Measurements from ENCODE around the gene MFRP. TPM values are rescaled to one million over a fixed set of nuclear protein-coding genes. Genes with fewer than 3 reads are reported as not detected.
A peak's percentile ranks its signal among the peaks of the same experiment; 100 is the strongest.

The MFRP gene
- total RNA-seq, 2 experiments from 2014 or later: not detected

DNA sequence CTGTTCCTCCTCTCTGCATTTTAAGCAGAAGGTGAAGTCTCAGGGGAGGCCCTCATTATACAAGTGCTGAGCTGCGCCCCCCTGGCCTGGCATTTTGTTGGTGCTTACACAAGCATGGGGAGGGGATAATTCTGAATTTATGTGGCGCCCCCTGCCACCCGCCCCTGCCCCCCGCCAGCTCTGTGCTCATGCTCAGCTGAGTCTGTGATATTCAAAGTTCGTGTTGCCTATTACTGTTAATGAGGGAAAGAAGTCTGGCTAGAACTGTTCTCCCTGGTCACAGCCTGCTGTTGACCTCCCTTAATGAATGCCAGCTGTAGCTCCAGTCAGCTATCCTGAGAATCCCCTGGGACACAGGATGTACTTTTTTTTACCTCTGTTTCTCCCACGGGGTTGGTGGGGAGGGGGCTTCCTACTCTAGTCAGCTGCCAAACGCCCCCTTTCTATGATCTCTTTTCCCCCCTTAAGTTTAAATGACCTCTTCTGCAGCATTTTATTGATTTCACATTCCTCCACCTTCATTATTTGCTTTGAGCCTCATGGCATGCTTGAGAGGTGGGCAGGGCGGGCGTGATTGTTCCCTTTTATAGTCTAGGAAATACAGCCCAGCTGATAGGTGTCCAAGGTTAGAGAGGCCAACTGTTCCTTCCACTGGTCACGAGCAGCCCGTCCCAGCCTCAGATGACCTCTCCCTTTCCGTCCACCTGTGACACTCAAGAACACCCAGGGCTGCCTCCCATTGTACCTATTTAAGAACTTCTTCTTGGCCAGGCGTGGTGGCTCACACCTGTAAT lies 22.8 kb upstream of the MFRP start:
- Mint-ChIP-seq H3K27ac (no peak overlapping the region), H3K4me1 (peaks cover 26% of the 10 kb centered on the region), H3K4me3 (no peak overlapping the region), H3K36me3 (no peaks in the 10 kb centered on the region), H3K27me3 (peaks cover 40% of the 10 kb centered on the region), H3K9me3 (ENCODE audit: low read depth) (no peaks in the 10 kb centered on the region)
- DNase-seq (no peak), ATAC-seq (no peak)
- CTCF ChIA-PET: interaction anchor here (1.1 to 18.1 kb wide), 7 partner anchors 10 to 164 kb away, joined by 3 to 318 read pairs (median 3); partner anchors contain the start of genes CBL and USP2

DNA sequence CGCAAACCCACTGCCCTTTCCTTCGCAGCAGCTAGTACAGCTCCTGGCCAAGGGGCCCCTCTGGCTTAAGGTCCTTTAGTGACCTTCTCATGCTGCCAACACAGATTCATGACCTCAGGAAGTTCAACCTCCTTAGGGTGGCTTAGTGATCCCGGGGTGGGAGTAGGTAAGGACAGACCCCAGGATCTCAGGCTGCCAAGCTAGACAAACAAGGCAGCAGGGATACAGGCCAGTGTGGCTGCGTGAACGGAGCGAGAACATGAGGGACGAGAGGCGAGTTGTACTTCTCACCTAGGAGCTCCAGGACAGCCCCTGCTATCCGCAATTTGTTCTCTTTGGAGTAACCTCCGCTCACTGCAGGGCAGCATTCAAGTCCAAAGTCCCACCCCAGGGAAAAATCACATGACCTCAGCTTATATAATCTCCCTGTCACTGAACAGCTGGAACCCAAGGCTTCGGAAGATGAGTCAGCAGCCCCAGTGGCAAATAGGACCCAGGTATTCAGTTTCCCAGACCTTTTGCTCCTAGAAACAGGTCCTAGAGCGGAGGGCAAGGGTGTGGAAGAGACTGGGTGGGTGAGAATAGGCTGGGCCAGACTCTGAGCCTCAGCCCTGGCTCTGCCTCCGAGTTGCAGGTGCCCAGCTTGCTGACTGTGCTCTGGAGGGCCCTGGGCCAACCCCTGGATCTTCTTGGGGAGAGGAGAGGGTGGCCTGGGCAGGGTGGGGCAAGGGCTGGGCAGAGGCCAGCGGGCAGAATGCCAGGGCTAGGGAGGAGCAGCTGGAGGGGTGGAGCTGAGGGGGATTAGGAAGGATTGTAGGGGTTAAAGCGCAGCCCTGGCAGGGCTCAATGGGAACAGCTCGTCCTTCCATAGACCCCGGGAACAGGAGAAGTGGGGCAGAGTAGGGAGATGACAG lies 21.9 kb upstream of the MFRP start:
- no peak overlapping the region for H3K27ac Mint-ChIP-seq
- H3K9me3 Mint-ChIP-seq (ENCODE audit: low read depth): no peaks in the 10 kb centered on the region
- ATAC-seq (no peak), DNase-seq (no peak)
- CTCF ChIA-PET: interaction anchor here (0.9 to 18.1 kb wide), 8 partner anchors 9 to 106 kb away, joined by 3 to 318 read pairs (median 4); no protein-coding TSS in a partner anchor
- peaks cover 18% of the 10 kb centered on the region for H3K4me1 Mint-ChIP-seq
- no peaks in the 10 kb centered on the region for H3K36me3 Mint-ChIP-seq
- peaks cover 41% of the 10 kb centered on the region for H3K27me3 Mint-ChIP-seq
- H3K4me3 Mint-ChIP-seq: no peak overlapping the region

DNA sequence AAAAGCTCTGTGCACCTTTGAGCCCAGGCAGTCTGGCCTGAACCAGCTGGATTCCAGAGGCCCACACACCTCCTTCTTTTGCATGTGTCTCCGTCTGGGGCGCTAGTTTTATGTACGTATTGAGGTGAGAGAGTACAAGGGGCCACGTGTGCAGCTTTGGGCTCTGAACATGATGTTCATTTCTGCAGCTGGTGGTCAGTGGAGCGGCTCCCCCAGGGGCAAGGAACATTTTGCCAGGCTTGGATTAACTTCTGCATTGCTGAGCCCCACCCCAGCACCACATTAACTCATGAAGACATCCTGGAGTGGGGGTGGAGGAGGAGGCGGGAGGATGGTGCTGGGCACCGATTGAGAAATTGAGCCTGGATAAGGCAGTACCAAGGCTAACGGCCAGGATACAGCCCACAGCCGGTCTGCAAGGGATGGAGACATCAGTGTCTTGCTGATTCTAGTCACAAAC lies 21.2 kb upstream of the MFRP start:
- no peak overlapping the region for H3K27ac Mint-ChIP-seq
- H3K27me3 Mint-ChIP-seq: peaks cover 48% of the 10 kb centered on the region
- no peak for DNase-seq
- H3K36me3 Mint-ChIP-seq: no peaks in the 10 kb centered on the region
- CTCF ChIA-PET: interaction anchor here (0.9 to 18.1 kb wide), 7 partner anchors 9 to 107 kb away, joined by 3 to 318 read pairs (median 4); no protein-coding TSS in a partner anchor
- H3K4me3 Mint-ChIP-seq: no peak overlapping the region
- H3K9me3 Mint-ChIP-seq (ENCODE audit: low read depth): no peaks in the 10 kb centered on the region
- ATAC-seq: no peak
- H3K4me1 Mint-ChIP-seq: peaks cover 15% of the 10 kb centered on the region

DNA sequence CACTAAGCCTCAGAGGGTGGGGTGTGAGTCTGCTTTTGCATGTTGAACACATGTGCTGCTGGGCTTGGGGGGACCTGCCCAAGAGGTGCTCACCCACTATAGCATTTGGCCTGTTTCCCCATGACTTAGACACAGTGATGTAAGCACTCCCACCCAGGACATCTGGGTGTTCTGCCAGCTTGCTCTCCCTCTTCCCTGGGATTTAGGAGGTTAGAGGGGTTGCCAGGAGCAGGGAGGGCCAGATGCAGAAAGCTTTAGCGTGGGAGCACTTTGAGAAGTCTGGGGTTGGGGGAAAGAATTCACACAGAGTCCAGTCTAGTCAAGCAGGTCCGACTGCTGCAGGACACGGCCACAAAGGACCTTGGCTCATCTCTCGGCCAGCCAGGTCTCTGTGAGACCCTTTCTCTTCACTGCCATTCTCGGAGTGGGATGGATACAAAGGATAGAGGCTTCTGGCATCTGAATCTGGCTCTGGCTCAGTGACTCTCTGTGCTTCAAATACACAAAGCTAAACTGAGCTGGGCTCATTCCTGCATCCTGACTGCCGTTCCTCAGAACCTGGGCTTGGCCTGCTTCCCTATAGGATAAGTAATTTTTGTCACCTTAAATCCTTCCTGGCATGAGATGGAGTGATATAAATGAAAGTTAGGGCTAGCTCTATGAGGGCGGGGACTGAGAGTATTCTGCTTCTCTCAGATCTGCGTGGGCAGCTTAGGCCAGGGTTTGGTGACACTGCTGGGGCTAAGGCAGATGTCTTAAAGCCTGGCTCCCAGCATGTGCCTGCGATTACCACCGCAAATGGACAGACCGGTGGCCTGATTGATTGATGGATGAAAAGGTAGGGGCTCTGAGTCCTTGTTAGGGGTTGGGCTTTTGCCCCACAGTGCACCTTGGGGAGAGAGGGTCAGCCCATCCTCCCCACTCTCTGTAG lies 20.4 kb upstream of the MFRP start:
- CTCF ChIA-PET: interaction anchor here (1.1 to 18.1 kb wide), 5 partner anchors 8 to 108 kb away, joined by 3 to 318 read pairs (median 4); no protein-coding TSS in a partner anchor
- Mint-ChIP-seq H3K27ac (no peak overlapping the region), H3K36me3 (no peaks in the 10 kb centered on the region), H3K9me3 (ENCODE audit: low read depth) (no peaks in the 10 kb centered on the region), H3K4me3 (no peak overlapping the region), H3K27me3 (peaks cover 56% of the 10 kb centered on the region), H3K4me1 (peaks cover 20% of the 10 kb centered on the region)
- ATAC-seq: no peak
- no peak for DNase-seq

DNA sequence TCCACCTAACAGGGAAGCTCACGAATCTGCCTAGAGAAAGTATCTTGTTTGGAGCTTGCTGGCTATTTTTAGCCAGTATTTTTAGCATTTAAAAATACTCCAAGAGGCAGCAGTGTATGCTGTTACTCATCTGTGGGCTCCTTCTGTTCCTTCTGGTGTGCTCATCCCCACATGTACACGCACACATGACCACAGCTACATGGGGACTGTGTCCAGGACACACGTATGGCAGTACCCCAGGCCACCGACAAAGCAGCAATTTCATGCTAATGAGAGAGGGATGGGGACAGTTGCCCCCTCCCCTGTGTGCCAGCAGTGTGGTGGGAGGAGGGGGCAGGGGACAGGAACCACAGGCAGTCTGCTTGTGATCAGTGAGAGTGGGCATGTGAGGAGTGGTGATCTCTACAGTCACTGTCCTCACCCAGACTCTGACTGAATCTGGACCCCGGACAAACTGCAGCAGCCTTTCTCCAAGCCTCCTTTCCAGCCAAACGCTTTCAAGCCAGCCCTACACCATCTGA lies 18.6 kb upstream of the MFRP start:
- H3K4me3 Mint-ChIP-seq: no peak overlapping the region
- ATAC-seq (no peak), DNase-seq (no peak)
- H3K27me3 Mint-ChIP-seq: peaks cover 57% of the 10 kb centered on the region
- no peaks in the 10 kb centered on the region for H3K36me3 Mint-ChIP-seq
- CTCF ChIA-PET: interaction anchor here (1.2 to 1.8 kb wide), 5 partner anchors 8 to 110 kb away, joined by 3 to 10 read pairs (median 7); no protein-coding TSS in a partner anchor
- no peak overlapping the region for H3K27ac Mint-ChIP-seq
- no peaks in the 10 kb centered on the region for H3K9me3 Mint-ChIP-seq (ENCODE audit: low read depth)
- peaks cover 24% of the 10 kb centered on the region for H3K4me1 Mint-ChIP-seq

DNA sequence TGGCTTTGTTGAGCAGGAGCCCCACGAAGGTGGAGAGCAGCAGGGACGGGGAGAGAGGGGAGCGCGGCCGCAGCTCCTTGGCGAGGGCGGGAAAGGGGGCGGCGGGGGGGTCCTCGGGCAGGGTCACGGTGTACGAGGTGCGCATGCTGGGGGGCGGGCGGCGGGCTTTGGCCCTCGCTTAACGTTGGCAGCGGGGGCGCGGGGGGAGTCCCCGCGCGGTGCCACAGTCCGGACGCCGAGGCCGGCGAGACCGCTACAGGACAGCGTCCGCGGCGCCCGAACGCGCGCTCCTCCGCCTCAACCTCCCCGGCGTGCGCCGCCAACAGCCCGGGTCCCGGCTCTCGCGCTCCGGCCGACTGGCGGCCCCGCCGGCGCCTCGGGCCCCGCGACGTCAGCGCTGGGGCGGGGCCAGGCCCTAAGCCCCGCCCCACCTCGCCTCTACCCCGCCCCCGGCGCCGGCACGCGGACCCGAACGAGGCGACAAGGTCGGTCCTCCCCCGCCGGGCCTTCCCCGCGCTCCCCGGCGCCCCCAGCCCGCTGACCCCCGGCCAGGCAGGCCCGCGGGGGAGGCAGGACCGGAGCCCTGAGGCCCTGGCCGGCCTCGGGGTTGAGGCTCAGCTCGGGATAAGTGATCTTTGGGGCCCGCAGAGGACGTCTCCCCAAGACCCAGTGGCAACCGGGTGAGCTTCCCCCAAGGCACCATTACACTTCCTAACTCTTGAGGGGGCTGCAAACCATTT lies 17.5 kb upstream of the MFRP start:
- Mint-ChIP-seq H3K27me3 (peaks cover 53% of the 10 kb centered on the region), H3K27ac (no peak overlapping the region), H3K9me3 (ENCODE audit: low read depth) (no peaks in the 10 kb centered on the region), H3K4me3 (peak overlapping the region; percentile 24), H3K36me3 (no peaks in the 10 kb centered on the region), H3K4me1 (peaks cover 30% of the 10 kb centered on the region)
- CTCF ChIA-PET: interaction anchor here (1.1 to 1.8 kb wide), 6 partner anchors 8 to 111 kb away, joined by 3 to 10 read pairs (median 6); no protein-coding TSS in a partner anchor
- DNase-seq: no peak
- peak; percentile 93 for ATAC-seq

DNA sequence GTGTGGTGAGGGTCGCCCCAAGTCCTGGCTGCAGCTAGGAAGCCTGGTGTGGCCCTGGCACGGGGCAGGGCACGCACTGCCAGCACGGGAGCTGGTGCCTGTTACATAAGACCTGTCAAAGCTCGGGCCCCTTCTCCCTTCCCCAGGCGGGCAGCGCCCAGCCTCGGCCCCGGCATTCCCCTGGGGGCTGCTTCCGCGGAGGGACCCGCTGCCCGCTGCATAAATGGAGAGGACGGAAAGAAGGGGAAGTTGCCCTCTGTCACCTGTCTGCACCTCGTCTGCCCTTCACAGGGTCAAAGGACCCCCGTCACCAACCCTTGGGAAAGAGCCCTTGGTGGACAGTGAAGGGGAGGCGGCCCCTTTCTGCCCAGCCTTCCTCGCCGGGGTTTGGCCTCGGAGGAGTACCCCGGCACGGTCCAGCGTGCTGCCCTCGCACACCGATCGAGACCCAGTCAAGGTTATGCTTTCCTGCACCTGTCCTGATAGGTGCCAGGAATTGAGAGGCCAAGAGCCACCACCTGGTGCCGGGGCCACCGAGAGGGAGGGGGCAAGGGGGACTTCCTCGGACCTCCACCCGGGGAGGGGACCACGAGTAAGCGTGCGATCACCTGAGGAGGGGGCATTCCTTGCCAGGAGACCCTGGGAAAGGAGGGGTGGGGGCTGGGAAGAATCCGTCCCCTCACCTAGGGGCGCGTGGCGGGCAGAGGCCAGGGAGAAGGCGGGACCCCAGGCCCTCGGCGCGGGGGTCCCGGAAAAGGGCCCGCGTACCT lies 16.8 kb upstream of the MFRP start:
- H3K27ac Mint-ChIP-seq: no peak overlapping the region
- H3K4me1 Mint-ChIP-seq: peaks cover 30% of the 10 kb centered on the region
- no peak overlapping the region for H3K4me3 Mint-ChIP-seq
- CTCF ChIA-PET: interaction anchor here (1.2 to 8.9 kb wide), 4 partner anchors 10 to 112 kb away, joined by 4 to 318 read pairs (median 8); partner anchors contain the start of gene USP2
- no peaks in the 10 kb centered on the region for H3K36me3 Mint-ChIP-seq
- H3K27me3 Mint-ChIP-seq: peaks cover 51% of the 10 kb centered on the region
- DNase-seq: no peak
- no peak for ATAC-seq
- H3K9me3 Mint-ChIP-seq (ENCODE audit: low read depth): no peaks in the 10 kb centered on the region

DNA sequence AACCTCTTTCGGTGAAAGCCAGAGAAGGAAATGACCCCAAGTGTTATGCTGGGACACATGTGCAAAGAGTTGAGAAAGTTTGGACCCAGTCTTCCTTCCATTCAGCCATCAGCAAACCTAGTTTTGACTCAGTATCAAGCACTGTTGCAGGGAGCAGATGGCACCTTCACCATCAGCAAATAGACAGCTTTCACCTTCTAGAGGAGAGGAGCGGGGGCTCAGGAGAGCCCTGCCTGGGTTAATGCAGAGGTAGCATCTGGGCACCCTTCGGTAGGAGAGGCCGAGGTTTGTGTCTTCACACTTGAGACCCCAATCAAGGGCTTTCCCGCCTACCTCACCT lies 16.2 kb upstream of the MFRP start:
- H3K9me3 Mint-ChIP-seq (ENCODE audit: low read depth): no peaks in the 10 kb centered on the region
- H3K4me3 Mint-ChIP-seq: no peak overlapping the region
- H3K27me3 Mint-ChIP-seq: peaks cover 51% of the 10 kb centered on the region

DNA sequence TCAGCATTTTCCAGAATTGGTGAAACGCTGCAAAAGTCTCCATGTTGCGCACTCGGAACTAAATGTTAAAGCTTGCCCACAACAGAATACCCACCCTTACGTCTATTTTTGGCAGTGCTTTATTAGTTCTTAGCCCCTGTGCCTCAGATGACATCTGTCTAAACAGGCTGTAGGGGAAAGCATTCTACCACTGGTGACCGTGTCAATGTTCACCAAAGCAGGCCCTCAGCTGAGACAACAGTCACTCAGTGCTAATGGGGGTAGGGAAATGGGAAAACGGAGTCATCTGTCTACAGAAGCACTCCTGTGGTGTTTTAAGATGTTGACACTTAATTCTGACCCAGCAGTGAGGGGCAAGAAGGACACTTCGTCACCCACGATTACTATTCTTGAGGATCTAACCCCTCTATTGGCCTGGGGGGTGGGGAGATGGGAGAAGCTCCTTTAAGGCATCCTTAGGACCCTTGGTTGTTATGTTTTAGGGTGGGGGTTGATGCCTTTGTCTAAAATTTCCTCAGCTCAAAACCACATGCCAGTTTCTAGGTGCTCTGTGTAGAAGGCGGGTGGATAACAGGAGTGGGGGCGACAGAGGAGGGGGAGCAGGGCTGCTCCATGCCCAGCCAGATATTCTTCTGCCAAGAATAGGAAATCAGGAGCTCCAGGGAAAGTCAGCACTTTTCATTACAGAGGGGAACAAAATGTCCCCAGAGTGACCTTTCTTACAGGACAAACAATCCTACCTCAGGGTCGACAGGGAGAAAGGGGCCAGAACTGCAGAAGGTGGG lies 15.6 kb upstream of the MFRP start:
- no peaks in the 10 kb centered on the region for H3K36me3 Mint-ChIP-seq
- CTCF ChIA-PET: interaction anchor here (1.1 to 8.9 kb wide), 7 partner anchors 8 to 113 kb away, joined by 3 to 318 read pairs (median 4); partner anchors contain the start of genes C1QTNF5 and USP2
- peaks cover 49% of the 10 kb centered on the region for H3K27me3 Mint-ChIP-seq
- no peak for ATAC-seq
- no peak overlapping the region for H3K4me3 Mint-ChIP-seq
- H3K9me3 Mint-ChIP-seq (ENCODE audit: low read depth): no peaks in the 10 kb centered on the region
- peaks cover 30% of the 10 kb centered on the region for H3K4me1 Mint-ChIP-seq
- no peak overlapping the region for H3K27ac Mint-ChIP-seq
- DNase-seq: no peak

More for the DNA sequence above, 16.2 kb upstream of the MFRP start:
- Mint-ChIP-seq H3K4me1 (peaks cover 30% of the 10 kb centered on the region), H3K36me3 (no peaks in the 10 kb centered on the region), H3K27ac (peak overlapping the region; percentile 42)
- CTCF ChIA-PET: interaction anchor here (1.2 to 8.9 kb wide), 3 partner anchors 9 to 112 kb away, joined by 4 to 318 read pairs (median 8); partner anchors contain the start of gene USP2
- DNase-seq (no peak), ATAC-seq (no peak)

DNA sequence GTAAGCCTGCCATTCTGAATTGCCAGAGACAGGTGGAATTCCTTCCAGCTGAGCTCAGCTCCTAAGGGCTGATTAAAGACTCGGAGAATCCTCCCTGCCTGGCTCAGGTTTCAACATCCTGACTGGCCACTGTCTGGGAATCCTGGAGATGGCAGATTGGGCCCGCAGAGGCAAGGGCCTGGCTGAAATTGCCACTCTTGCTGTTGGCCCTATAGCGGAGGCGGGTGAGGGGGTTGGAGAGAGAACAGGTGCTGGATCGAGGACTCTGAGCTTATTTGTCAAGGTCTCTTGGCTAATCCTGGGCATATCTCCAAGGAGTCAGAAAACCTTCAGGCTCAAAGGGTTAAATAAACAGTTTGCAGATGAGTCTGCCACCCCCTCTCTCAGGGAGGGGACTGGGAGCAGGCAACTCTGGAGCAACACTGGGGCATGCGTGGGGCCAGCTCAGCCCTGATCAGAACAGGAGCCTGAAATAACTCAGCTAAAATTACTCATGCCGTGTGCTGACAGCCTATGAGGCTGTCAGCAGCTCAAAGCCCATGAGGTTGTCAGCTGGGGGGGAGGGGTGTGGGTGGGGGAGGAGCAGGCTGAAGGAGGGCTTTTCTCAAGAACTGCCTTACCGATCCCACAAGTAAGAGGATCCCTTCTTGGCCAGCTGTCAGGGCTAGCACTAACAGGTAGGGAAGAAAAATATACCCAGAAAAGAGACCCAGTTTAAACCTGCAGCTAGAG lies 14.7 kb upstream of the MFRP start:
- Mint-ChIP-seq H3K27me3 (peaks cover 41% of the 10 kb centered on the region), H3K9me3 (ENCODE audit: low read depth) (no peaks in the 10 kb centered on the region), H3K4me3 (no peak overlapping the region), H3K4me1 (peaks cover 35% of the 10 kb centered on the region), H3K36me3 (no peaks in the 10 kb centered on the region), H3K27ac (no peak overlapping the region)
- DNase-seq (no peak), ATAC-seq (no peak)
- CTCF ChIA-PET: interaction anchor here (1.1 to 8.9 kb wide), 6 partner anchors 14 to 114 kb away, joined by 3 to 318 read pairs (median 4); partner anchors contain the start of genes C1QTNF5 and USP2
